A549 treated with RU486 at 1 μM for 4 hours (cell line): Measurements from ENCODE around the gene TMEM141. TPM values are rescaled to one million over a fixed set of nuclear protein-coding genes. Genes with fewer than 3 reads are reported as not detected.

ENCODE experiments used
- total RNA-seq: library from RNA; stranded (reverse); fragments of 200-300 nt; extraction: Qiagen RNA extraction; gene quantifications from 5 replicates; pipeline ENCODE4 v1.2.3, GENCODE V29; 2022; ENCODE audit warnings: low read depth

TMEM141 gene
- total RNA-seq: 55.2 to 72.6 TPM (median 70.2 TPM) in 5 replicates

GRCh38 chr9:136790640-136791515 lies at the start of gene TMEM141:
Gene TMEM141 (plus strand): TSS chr9:136791344. CDS start chr9:136791371, 27 bp downstream.

GRCh38 chr9:136742591-136743391 lies 48.4 kb upstream of the TMEM141 start, which contains the start of gene LCN10:
Gene LCN10 (minus strand): TSS chr9:136742940. CDS start chr9:136742903, 37 bp downstream.

GRCh38 chr9:136748201-136748600 lies 42.9 kb upstream of the TMEM141 start, which contains the start of gene LCN6:
Gene LCN6 (minus strand): TSS chr9:136748525. CDS start chr9:136748483, 42 bp downstream.

GRCh38 chr9:136764301-136764891 lies 26.7 kb upstream of the TMEM141 start, which contains the start of gene LCN15:
Gene LCN15 (minus strand): TSS chr9:136764518. CDS start chr9:136764488, 30 bp downstream.

GRCh38 chr9:136796238-136796774 lies 5.2 kb downstream of the TMEM141 start, which contains the start of gene CCDC183:
Gene CCDC183 (plus strand): TSS chr9:136796338. CDS start chr9:136796398, 60 bp downstream.

GRCh38 chr9:136807281-136808074 lies 16.3 kb downstream of the TMEM141 start, which contains the start of gene RABL6:
Gene RABL6 (plus strand): TSS chr9:136807948. CDS start chr9:136808197, 249 bp downstream.

GRCh38 chr9:136842380-136842948 lies 51.3 kb downstream of the TMEM141 start, which contains the start of gene AJM1:
Gene AJM1 (plus strand): TSS chr9:136842478. CDS start chr9:136844415, 1,937 bp downstream.

Other genes starting within 250 kb of the TMEM141 start
- 7.0 to 13.1 TPM (median 10.8 TPM) in 5 replicates for gene NOTCH1, start 245.3 kb upstream of the TMEM141 start, total RNA-seq
- 34.7 to 61.3 TPM (median 53.8 TPM) in 5 replicates for gene EGFL7, start 128.4 kb upstream of the TMEM141 start, total RNA-seq
- 69.1 to 126 TPM (median 109 TPM) in 5 replicates for gene AGPAT2, start 103.9 kb upstream of the TMEM141 start, total RNA-seq
- 7.3 to 11.1 TPM (median 8.6 TPM) in 5 replicates for gene DIPK1B, start 78.8 kb upstream of the TMEM141 start, total RNA-seq
- not detected in 5 replicates for gene LCN10, start 48.4 kb upstream of the TMEM141 start, total RNA-seq
- gene LCN6, start 42.8 kb upstream of the TMEM141 start, total RNA-seq: not detected in 5 replicates
- not detected in 5 replicates for gene LCN8, start 33.1 kb upstream of the TMEM141 start, total RNA-seq
- gene LCN15, start 26.8 kb upstream of the TMEM141 start, total RNA-seq: not detected in 5 replicates
- 0.28 to 0.49 TPM (median 0.32 TPM) in 5 replicates for gene CCDC183, start 5.0 kb downstream of the TMEM141 start, total RNA-seq
- gene RABL6, start 16.6 kb downstream of the TMEM141 start, total RNA-seq: 62.1 to 91.5 TPM (median 77.2 TPM) in 5 replicates
- gene AJM1, start 51.1 kb downstream of the TMEM141 start, total RNA-seq: 3.1 to 4.4 TPM (median 4.0 TPM) in 5 replicates
- gene PHPT1, start 58.1 kb downstream of the TMEM141 start, total RNA-seq: 264 to 320 TPM (median 309 TPM) in 5 replicates
- 1.8 to 5.2 TPM (median 3.6 TPM) in 5 replicates for gene MAMDC4, start 61.0 kb downstream of the TMEM141 start, total RNA-seq
- 453 to 576 TPM (median 473 TPM) in 5 replicates for gene EDF1, start 75.0 kb downstream of the TMEM141 start, total RNA-seq
- 43.0 to 67.7 TPM (median 61.3 TPM) in 5 replicates for gene TRAF2, start 95.2 kb downstream of the TMEM141 start, total RNA-seq
- 58.4 to 107 TPM (median 95.0 TPM) in 5 replicates for gene FBXW5, start 153.4 kb downstream of the TMEM141 start, total RNA-seq
- 0.24 to 2.2 TPM (median 0.66 TPM) in 5 replicates for gene C8G, start 153.9 kb downstream of the TMEM141 start, total RNA-seq
- gene LCN12, start 160.9 kb downstream of the TMEM141 start, total RNA-seq: 0.61 to 1.6 TPM (median 0.86 TPM) in 5 replicates
- gene PTGDS, start 186.2 kb downstream of the TMEM141 start, total RNA-seq: 0.25 to 0.76 TPM (median 0.59 TPM) in 3 of 5 replicates, not detected in the others
- gene LCNL1, start 191.6 kb downstream of the TMEM141 start, total RNA-seq: not detected in 5 replicates
- gene PAXX, start 201.1 kb downstream of the TMEM141 start, total RNA-seq: 42.1 to 79.2 TPM (median 76.4 TPM) in 5 replicates
- 2.0 to 3.7 TPM (median 3.4 TPM) in 5 replicates for gene CLIC3, start 205.2 kb downstream of the TMEM141 start, total RNA-seq
- 18.6 to 29.0 TPM (median 26.5 TPM) in 5 replicates for gene ABCA2, start 236.9 kb downstream of the TMEM141 start, total RNA-seq
- 0.07 to 0.09 TPM (median 0.08 TPM) in 3 of 5 replicates, not detected in the others for gene FUT7, start 240.7 kb downstream of the TMEM141 start, total RNA-seq